Measurements from ENCODE around the gene POLN. TPM values are rescaled to one million over a fixed set of nuclear protein-coding genes. Genes with fewer than 3 reads are reported as not detected.

Gene POLN
- total and polyA plus RNA-seq, 2 donors = 1.0 to 3.1 TPM

DNA sequence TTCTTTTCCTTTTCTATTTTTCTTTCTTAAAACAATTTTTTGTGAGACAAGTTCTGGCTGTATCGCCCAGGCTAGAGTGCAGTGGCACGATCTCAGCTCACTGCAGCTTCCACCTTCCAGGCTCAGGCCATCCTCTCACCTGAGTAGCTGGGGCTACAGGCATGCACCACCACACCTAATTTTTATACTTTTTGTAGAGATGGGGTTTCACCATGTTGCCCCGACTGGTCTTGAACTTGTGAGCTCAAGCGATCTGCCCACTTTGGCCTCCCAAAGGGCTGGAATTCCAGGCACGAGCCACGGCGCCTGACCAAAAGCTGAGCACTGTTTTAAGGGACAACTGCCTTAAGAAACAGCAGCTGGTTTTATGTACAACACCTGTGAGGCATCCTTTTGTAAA lies 192.1 kb downstream of the POLN start:
- no peak for DNase-seq (ENCODE audit: extremely low spot score)
- Histone ChIP-seq H3K4me1 (ENCODE audit: insufficient read depth) (peaks cover 2% of the 10 kb centered on the region), H3K4me3 (ENCODE audit: low read depth, low read length) (no peak overlapping the region), H3K27ac (ENCODE audit: low read depth) (no peak overlapping the region), H3K36me3 (ENCODE audit: insufficient read depth) (no peaks in the 10 kb centered on the region)
- WGBS = 78% methylated on average over 7 of the region's 7 CpGs

DNA sequence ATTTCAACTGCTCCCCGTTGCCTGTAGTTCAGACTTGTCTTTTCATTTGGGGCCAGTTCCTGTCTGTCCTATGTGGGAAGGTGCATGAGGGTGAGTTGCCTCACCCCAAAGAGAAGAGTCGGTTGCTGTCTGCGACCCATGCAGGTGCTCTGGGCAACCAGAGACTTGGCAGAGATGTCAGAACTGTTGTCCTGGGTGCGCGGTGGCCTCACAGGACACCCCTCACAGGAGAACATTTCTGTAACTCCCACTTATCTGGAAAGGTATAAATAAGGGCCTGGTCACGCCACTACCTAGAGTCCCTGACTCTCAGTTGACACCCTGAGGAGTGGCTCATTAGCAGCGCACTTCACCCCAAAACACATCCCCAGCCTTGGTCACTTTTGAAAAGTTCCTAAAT lies 192.5 kb downstream of the POLN start:
- H3K36me3 ChIP-seq (ENCODE audit: insufficient read depth) = no peaks in the 10 kb centered on the region

GRCh38 chr4:2048831-2049230 lies 193.1 kb downstream of the POLN start:
- H3K36me3 ChIP-seq (ENCODE audit: insufficient read depth) = no peaks in the 10 kb centered on the region
- no peak for DNase-seq (ENCODE audit: extremely low spot score)
- no peak overlapping the region for H3K4me3 ChIP-seq (ENCODE audit: low read depth, low read length)
- H3K4me1 ChIP-seq (ENCODE audit: insufficient read depth) = peaks cover 2% of the 10 kb centered on the region
- 91% methylated on average over 8 of the region's 8 CpGs for WGBS
- H3K27ac ChIP-seq (ENCODE audit: low read depth) = no peak overlapping the region

More for the DNA sequence above, 192.5 kb downstream of the POLN start:
- 90% methylated on average over 7 of the region's 7 CpGs for WGBS
- Histone ChIP-seq H3K4me1 (ENCODE audit: insufficient read depth) (peaks cover 2% of the 10 kb centered on the region), H3K27ac (ENCODE audit: low read depth) (no peak overlapping the region), H3K4me3 (ENCODE audit: low read depth, low read length) (no peak overlapping the region)
- DNase-seq (ENCODE audit: extremely low spot score) = no peak

GRCh38 chr4:2047781-2048581 lies 193.9 kb downstream of the POLN start:
- no peaks in the 10 kb centered on the region for H3K36me3 ChIP-seq (ENCODE audit: insufficient read depth)
- H3K4me1 ChIP-seq (ENCODE audit: insufficient read depth) = peaks cover 2% of the 10 kb centered on the region
- H3K27ac ChIP-seq (ENCODE audit: low read depth) = no peak overlapping the region
- DNase-seq (ENCODE audit: extremely low spot score) = no peak
- WGBS = 85% methylated on average over 25 of the region's 25 CpGs
- H3K4me3 ChIP-seq (ENCODE audit: low read depth, low read length) = no peak overlapping the region

DNA sequence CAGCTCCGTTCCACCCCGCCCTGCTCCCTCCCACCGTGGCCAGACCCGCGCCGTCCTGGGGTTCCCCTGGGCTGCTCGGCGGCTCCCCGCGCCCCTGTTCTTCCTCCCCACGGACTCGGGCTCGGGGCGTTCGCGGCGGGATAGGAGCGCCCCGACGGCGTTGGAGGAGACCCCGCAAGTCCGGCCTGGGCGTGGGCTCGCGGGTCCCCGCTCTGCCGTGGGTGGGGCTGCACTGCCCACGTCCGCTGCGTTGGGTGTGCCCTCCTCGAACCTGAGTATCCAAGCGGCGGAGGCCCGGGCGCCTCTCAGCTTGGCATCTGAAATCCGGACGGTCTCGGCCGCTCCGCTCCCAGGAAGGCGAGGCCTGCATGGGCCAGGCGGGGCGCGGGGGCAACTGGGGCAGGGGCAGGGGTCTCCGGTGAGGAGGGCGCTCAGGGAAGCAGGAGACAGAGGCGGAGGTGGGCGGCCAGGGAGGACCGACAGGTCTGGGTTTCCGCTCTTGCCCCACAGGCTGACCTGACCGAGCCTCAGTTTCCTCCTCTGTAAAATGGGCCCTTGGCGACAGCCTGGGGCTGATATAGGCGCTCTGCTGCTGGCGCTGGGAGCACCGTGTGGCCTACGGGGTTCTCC lies 194.8 kb downstream of the POLN start:
- H3K27ac ChIP-seq (ENCODE audit: low read depth) = no peak overlapping the region
- H3K4me1 ChIP-seq (ENCODE audit: insufficient read depth) = peaks cover 3% of the 10 kb centered on the region
- H3K4me3 ChIP-seq (ENCODE audit: low read depth, low read length) = no peak overlapping the region
- 38% methylated on average over 57 of the region's 57 CpGs for WGBS
- H3K36me3 ChIP-seq (ENCODE audit: insufficient read depth) = no peaks in the 10 kb centered on the region
- DNase-seq (ENCODE audit: extremely low spot score) = no peak

- H3K27ac ChIP-seq (ENCODE audit: low read depth) = no peak overlapping the region
- H3K4me1 ChIP-seq (ENCODE audit: insufficient read depth) = peaks cover 5% of the 10 kb centered on the region
- no peak for DNase-seq (ENCODE audit: extremely low spot score)
- 60% methylated on average over 28 of the region's 28 CpGs for WGBS
- no peak overlapping the region for H3K4me3 ChIP-seq (ENCODE audit: low read depth, low read length)
- no peaks in the 10 kb centered on the region for H3K36me3 ChIP-seq (ENCODE audit: insufficient read depth)
These were observed 195.6 kb downstream of the POLN start for GRCh38 chr4:2046031-2046961.

DNA sequence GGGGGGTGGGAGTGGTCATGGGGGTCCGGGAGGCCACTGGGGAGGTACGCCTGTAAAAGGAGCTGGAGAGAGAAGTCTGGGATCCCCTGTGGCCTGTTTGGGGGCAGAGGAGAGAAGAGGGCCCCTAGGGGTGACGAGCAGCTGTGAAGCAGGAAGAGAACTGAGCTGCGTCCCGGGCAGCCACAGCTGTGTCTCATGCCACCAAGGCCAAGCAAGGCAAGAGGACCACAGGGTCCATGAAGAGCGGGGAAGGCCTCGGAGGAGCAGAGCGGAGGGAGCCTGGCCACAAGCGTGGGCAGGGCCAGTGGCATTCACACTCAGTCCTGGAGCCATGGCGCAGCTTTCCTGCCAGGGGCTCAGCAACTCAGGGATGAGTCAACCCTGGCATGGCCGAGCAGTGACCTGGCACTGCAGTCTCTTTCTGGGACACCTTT lies 196.4 kb downstream of the POLN start:
- Histone ChIP-seq H3K36me3 (ENCODE audit: insufficient read depth) (no peaks in the 10 kb centered on the region), H3K27ac (ENCODE audit: low read depth) (no peak overlapping the region), H3K4me3 (ENCODE audit: low read depth, low read length) (no peak overlapping the region), H3K4me1 (ENCODE audit: insufficient read depth) (peaks cover 9% of the 10 kb centered on the region)
- 72% methylated on average over 11 of the region's 11 CpGs for WGBS
- no peak for DNase-seq (ENCODE audit: extremely low spot score)

- H3K4me3 ChIP-seq (ENCODE audit: low read depth, low read length) = no peak overlapping the region
- no peaks in the 10 kb centered on the region for H3K36me3 ChIP-seq (ENCODE audit: insufficient read depth)
- DNase-seq (ENCODE audit: extremely low spot score) = no peak
- H3K27ac ChIP-seq (ENCODE audit: low read depth) = no peak overlapping the region
- 84% methylated on average over 18 of the region's 18 CpGs for WGBS
- peaks cover 9% of the 10 kb centered on the region for H3K4me1 ChIP-seq (ENCODE audit: insufficient read depth)
These were observed 197.1 kb downstream of the POLN start for GRCh38 chr4:2044542-2045517.

DNA sequence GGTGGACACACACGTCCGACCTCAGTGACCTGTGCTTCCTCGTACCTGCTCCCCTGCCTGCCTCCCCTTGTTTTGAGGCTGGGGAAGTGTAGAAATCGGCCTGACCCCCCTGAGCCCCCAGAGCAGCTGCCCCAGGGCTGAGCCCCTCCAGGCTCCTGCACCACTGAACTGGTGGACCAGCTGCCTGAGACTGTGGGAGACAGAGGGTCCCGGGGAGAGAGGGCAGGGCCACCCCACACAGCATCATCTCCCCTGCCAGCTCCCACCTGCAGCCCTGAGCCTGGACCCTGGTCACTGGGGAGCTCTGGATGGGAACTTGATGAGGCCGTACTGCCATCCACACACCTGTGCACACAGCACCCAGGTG lies 197.8 kb downstream of the POLN start:
- Histone ChIP-seq H3K36me3 (ENCODE audit: insufficient read depth) (no peaks in the 10 kb centered on the region), H3K27ac (ENCODE audit: low read depth) (no peak overlapping the region), H3K4me1 (ENCODE audit: insufficient read depth) (peaks cover 9% of the 10 kb centered on the region), H3K4me3 (ENCODE audit: low read depth, low read length) (no peak overlapping the region)
- WGBS = 93% methylated on average over 6 of the region's 6 CpGs
- no peak for DNase-seq (ENCODE audit: extremely low spot score)

GRCh38 chr4:2043396-2044118 lies 198.4 kb downstream of the POLN start:
- no peak for DNase-seq (ENCODE audit: extremely low spot score)
- 89% methylated on average over 18 of the region's 18 CpGs for WGBS
- Histone ChIP-seq H3K4me3 (ENCODE audit: low read depth, low read length) (no peak overlapping the region), H3K4me1 (ENCODE audit: insufficient read depth) (peaks cover 9% of the 10 kb centered on the region), H3K36me3 (ENCODE audit: insufficient read depth) (no peaks in the 10 kb centered on the region), H3K27ac (ENCODE audit: low read depth) (no peak overlapping the region)

- Histone ChIP-seq H3K27ac (ENCODE audit: low read depth) (no peak overlapping the region), H3K4me3 (ENCODE audit: low read depth, low read length) (no peak overlapping the region), H3K36me3 (ENCODE audit: insufficient read depth) (no peaks in the 10 kb centered on the region), H3K4me1 (ENCODE audit: insufficient read depth) (peaks cover 9% of the 10 kb centered on the region)
- 87% methylated on average over 8 of the region's 8 CpGs for WGBS
- DNase-seq (ENCODE audit: extremely low spot score) = no peak
These were observed 198.9 kb downstream of the POLN start for GRCh38 chr4:2042947-2043395.

DNA sequence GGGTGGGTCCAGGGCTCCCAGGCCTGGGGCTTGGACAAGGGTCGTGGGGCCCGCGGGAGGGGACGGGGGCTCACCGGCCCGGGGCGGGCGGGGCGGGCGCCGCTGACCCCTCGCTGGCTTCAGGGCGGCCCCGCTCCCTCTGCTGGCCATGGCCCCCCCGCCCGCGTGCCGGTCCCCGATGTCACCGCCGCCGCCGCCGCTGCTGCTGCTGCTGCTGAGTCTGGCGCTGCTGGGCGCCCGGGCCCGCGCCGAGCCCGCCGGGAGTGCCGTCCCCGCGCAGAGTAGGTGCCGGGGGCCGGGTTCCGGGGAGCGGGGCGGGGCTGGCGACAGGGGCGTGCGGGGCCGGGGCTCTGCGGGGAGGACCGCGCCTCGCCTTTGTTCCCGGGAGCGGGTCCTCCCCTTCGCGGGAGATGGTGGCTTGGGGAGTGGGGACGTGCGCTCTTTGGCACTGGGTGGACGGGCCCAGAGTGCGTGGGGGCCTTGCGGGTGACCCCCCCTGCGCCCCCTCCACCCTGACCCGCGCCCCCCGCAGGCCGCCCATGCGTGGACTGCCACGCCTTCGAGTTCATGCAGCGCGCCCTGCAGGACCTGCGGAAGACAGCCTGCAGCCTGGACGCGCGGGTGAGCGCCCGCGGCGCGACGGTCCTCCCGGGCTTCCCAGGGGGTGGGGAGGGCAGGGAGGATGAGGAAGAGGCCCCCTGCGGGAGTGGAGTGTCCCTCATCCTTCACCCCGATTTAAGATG lies 199.5 kb downstream of the POLN start:
- no peak for DNase-seq (ENCODE audit: extremely low spot score)
- Histone ChIP-seq H3K27ac (ENCODE audit: low read depth) (no peak overlapping the region), H3K36me3 (ENCODE audit: insufficient read depth) (no peaks in the 10 kb centered on the region), H3K4me1 (ENCODE audit: insufficient read depth) (peaks cover 9% of the 10 kb centered on the region), H3K4me3 (ENCODE audit: low read depth, low read length) (peak overlapping the region; percentile 88)
- 1% methylated on average over 72 of the region's 80 CpGs for WGBS

Measured in urinary bladder (tissue), 4 donors.